ENCODE results near the gene MTOR.
A peak's percentile ranks its signal among the peaks of the same experiment; 100 is the strongest.
"Not testable (repeated sequence)": the region's sequence is repeated elsewhere in the genome, so short reads cannot be mapped to it uniquely, and the experiment has no call there.

Gene MTOR

GRCh38 chr1:11286735-11287410 is 24.5 kb upstream of the MTOR start:
- TF ChIP-seq ZNF274 (IDR thresholded peaks at IDR 0.05; ENCODE audit: low read depth, low read length), result no peak
- H3K4me3 ChIP-seq (ENCODE audit: low read length), result no peak overlapping the region

DNA sequence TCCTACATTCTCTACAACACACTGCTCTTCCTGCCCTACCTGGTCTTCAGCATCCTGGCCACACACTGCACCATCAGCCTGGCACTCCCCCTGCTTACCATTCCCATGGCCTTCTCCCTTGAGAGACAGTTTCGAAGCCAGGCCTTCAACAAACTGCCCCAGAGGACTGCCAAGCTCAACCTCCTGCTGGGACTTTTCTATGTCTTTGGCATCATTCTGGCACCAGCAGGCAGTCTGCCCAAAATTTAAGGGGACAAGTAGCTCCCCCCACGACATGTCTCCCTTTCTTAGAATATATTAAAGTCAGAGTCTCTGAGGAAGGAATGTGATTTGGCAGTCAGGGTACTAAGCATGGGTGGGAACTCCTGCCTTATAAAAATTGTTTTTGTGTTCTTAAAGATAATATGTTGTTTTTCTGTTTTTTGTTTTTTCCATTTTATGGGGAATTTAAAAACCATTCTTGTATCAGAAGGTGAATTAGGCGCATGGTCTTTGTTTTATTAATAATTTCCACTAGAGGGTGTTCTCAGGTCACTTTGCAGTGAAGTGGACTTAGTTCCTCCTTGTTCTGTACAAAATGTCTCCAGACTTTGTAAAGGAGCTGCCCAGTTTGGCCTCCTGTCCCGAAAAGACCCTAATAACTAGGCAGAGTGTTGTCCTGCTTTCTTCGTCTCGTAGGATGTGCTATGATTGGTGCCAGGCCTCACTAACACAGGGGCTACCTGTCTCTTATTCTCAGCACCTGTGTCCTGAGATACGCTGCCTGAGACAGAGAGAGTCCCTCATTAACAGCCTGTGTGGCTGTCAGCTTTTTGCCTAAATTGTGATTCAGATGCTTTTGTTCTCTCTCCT is 23.8 kb upstream of the MTOR start:
- H3K4me3 ChIP-seq (ENCODE audit: low read length), result no peak overlapping the region
- no peak for TF ChIP-seq ZNF274 (IDR thresholded peaks at IDR 0.05; ENCODE audit: low read depth, low read length)

DNA sequence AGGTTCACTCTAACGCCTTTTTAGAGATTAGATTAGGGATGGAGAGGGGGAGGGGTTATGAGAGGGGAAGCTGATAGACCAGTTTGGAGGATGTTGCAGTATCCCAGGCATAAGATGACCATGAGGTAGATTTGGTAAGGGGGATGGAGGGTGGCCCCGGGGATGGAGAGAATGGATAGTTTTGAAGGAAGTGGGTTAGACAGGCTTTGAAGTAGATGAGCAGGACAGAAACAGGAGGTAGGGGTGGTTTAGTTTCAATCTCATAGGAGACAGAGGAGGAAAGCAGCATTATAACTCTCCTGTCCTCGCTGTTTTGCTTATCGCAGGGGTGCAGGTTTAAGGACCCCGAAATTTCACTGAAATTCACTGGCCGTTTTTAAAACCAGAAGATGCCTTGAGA is 22.4 kb upstream of the MTOR start:
- no peak for TF ChIP-seq ZNF274 (IDR thresholded peaks at IDR 0.05; ENCODE audit: low read depth, low read length)
- no peak overlapping the region for H3K4me3 ChIP-seq (ENCODE audit: low read length)

GRCh38 chr1:11283151-11283550 is 20.8 kb upstream of the MTOR start:
- TF ChIP-seq ZNF274 (IDR thresholded peaks at IDR 0.05; ENCODE audit: low read depth, low read length), result no peak
- no peak overlapping the region for H3K4me3 ChIP-seq (ENCODE audit: low read length)

- no peak overlapping the region for H3K4me3 ChIP-seq (ENCODE audit: low read length)
- TF ChIP-seq ZNF274 (IDR thresholded peaks at IDR 0.05; ENCODE audit: low read depth, low read length), result no peak
Measured at GRCh38 chr1:11281518-11282331, 19.4 kb upstream of the MTOR start.

DNA sequence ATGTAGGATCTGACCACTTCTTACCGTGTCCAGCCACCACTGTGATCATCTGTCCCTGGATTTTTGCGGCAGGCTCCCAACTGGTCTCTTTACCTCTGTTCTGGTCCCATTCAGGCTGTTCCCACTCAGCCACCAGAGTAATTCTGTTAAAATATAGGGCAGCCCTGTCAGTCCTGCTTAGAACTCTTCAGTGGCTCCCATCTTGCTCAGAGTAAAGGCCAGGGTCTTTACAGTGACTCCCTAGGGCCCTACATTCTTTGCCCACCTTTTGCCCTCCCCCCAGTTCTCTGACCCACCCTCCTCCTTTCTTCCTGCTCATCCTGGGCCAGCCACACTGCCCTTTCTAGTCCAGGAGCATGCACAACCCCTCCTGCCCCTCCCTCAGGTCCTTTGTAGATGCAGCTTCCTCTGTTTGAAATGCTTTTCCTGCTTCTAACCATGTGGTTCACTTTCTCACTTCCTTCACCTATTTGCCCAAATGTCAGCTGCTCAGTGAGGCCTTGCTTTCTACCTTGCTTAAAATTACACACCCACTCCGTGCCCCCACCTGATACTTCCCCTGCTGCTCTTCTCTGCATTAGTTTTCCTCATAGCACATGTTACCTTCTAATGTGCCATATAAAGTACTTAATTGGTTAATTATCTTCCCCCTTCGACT is 18.5 kb upstream of the MTOR start:
- H3K4me3 ChIP-seq (ENCODE audit: low read length), result no peak overlapping the region
- TF ChIP-seq ZNF274 (IDR thresholded peaks at IDR 0.05; ENCODE audit: low read depth, low read length), result no peak

GRCh38 chr1:11279630-11280029 is 17.3 kb upstream of the MTOR start:
- no peak for TF ChIP-seq ZNF274 (IDR thresholded peaks at IDR 0.05; ENCODE audit: low read depth, low read length)
- no peak overlapping the region for H3K4me3 ChIP-seq (ENCODE audit: low read length)

GRCh38 chr1:11279152-11279551 is 16.8 kb upstream of the MTOR start:
- TF ChIP-seq ZNF274 (IDR thresholded peaks at IDR 0.05; ENCODE audit: low read depth, low read length), result no peak
- no peak overlapping the region for H3K4me3 ChIP-seq (ENCODE audit: low read length)

DNA sequence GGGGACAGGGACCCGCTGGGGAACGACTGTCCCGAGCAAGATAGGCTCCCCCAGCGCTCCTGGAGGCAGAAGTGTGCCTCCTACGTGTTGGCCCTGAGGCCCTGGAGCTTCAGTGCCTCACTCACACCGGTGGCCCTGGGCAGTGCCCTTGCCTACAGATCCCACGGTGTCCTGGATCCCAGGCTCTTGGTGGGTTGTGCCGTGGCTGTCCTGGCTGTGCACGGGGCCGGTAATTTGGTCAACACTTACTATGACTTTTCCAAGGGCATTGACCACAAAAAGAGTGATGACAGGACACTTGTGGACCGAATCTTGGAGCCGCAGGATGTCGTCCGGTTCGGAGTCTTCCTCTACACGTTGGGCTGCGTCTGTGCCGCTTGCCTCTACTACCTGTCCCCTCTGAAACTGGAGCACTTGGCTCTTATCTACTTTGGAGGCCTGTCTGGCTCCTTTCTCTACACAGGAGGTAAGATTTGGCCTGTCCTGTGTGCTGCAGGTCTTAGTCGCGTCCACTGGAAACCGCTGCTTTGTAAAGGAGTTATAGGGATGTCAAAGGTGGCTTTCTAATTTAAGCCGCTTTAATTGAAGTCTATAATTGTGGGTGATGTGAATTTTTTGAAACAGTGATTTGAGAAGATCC is 11.4 kb upstream of the MTOR start:
- peak overlapping the region; percentile 75 for H3K4me3 ChIP-seq (ENCODE audit: low read length)
- TF ChIP-seq ZNF274 (IDR thresholded peaks at IDR 0.05; ENCODE audit: low read depth, low read length), result no peak

DNA sequence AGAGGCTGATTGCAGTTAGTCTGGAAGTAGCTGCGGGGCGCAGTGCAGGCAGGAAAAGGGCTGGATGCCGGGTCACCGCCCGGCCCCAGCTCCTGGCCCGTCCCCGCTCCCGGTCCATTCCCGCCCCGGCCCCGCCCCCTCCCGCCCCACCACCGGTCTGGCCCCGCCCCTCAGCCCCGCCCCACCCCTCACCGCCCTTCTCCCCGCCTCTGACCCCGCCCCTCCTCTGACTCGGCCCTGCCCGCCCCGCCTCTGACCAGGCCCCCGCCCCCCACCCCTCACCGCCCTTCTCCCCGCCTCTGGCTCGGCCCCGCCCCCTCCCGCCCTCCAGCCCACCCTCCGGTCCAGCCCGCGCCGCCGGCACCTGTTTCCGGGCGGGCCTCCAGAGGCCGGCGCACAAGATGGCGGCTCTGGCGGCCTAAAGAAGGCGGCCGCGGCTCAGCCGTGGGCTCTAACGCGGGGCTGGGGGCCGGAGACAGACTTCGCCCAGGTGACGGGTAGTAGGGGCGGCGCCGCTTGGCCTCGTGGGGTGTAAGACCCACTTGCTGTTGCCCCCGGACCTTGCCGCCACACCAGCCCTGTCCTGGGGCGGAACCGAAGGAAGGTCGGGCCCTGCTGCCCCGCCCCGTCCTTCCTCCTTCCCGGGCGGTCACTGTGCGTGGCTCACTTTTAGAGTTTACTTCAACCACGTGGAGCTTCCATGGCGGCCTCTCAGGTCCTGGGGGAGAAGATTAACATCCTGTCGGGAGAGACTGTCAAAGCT is 10.7 kb upstream of the MTOR start, which contains the start of gene UBIAD1:
Gene UBIAD1 (plus strand): TSS at position 367 of the 763 bp plus-strand sequence. CDS start 334 bp downstream, at position 701.
- TF ChIP-seq ZNF274 (IDR thresholded peaks at IDR 0.05; ENCODE audit: low read depth, low read length), result no peak
- H3K4me3 ChIP-seq (ENCODE audit: low read length), result peak within 1 kb of the TSS; percentile 75

GRCh38 chr1:11272544-11272831 is 10.1 kb upstream of the MTOR start:
- peak overlapping the region; percentile 60; the same call in 1 of the 2 replicates for H3K4me3 ChIP-seq (ENCODE audit: low read length)
- TF ChIP-seq ZNF274 (IDR thresholded peaks at IDR 0.05; ENCODE audit: low read depth, low read length), result no peak

DNA sequence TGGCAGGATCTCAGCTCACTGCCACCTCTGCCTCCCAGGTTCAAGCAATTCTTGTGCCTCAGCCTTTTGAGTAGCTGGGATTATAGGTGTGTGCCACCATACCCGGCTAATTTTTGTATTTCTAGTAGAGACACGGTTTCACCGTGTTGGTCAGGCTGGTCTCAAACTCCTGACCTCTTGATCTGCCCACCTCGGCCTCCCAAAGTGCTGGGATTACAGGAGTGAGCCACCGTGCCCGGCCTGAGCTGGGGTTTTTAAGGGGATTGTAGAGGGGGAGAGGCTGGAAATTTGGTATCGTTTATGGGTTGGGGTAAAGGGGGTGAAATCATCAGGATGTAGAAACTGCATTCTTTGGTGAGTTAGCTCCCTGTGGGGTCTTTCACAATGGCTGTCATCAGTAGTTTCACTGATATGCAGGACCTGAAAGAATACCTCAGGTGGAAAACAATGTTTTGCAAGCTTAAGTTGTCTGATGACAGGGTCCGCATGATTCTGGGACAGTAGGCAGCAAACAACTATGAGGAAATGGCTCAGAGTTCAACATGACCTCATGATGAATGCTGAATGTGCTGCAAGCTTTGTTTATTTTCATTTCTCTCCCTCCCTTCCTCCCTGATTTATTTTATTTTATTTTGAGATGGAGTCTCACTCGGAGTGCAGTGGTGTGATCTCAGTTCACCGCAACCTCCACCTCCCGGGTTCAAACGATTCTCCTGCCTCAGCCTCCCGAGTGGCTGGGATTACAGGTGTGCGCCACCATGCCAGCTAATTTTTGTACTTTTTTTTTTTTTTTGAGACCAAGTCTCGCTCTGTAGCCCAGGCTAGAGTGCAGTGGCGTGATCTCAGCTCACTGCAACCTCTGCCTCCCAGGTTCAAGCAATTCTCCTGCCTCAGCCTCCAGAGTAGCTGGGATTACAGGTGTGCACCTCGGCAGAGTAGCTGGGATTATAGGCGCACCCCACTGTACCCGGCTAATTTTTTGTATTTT is 5.3 kb upstream of the MTOR start:
- H3K4me3 ChIP-seq (ENCODE audit: low read length), result not testable (repeated sequence)
